B cell (primary cell): ENCODE data around the gene CDC42. TPM values are rescaled to one million over a fixed set of nuclear protein-coding genes. Genes with fewer than 3 reads are reported as not detected.

Source experiments
- ATAC-seq: fragments of 200-7000 bp; cut with Tn5 transposase; one replicate; pipeline ENCODE4 v1.10.0; 2021; ENCODE audit warnings: low read depth, mild to moderate bottlenecking, moderate number of reproducible peaks, moderate library complexity
- CTCF ChIA-PET: fragments of 350-600 bp; sonication (Branson Sonifier 250); formaldehyde crosslinking; loops from one replicate; lab custom pipeline; 2021; ENCODE audit warnings: antibody characterized with exemption, inconsistent platforms; lab: Charles Lee
- POLR2A ChIA-PET: fragments of 350-600 bp; sonication (Branson Sonifier 250); formaldehyde crosslinking; loops from one replicate; lab custom pipeline; 2021; ENCODE audit warnings: antibody characterized with exemption; lab: Charles Lee
- DNase-seq: peaks from one replicate; pipeline ENCODE4 v3.0.0; 2013
- H2AFZ ChIP-seq: 2 replicates; pipeline ENCODE4 v1.6.1; 2012; ENCODE audit warnings: mild to moderate bottlenecking, low read depth, low read length; ENCODE audit not compliant: insufficient read depth, poor library complexity, severe bottlenecking
- H3K27ac ChIP-seq, 2 donors: 1 replicate in 1 of 2; 2 replicates in 1 of 2; pipeline ENCODE4 v1.5.1; 2012 to 2013; ENCODE audit warnings: low read length in 2 of 2, mild to moderate bottlenecking in 2 of 2, moderate library complexity in 1 of 2
- H3K27me3 ChIP-seq, 4 experiments: fragments of 200-600 bp in 1 of 4; sonication (generic) in 1 of 4; replicated peaks in 1 of 4; 1 replicate in 2 of 4; 2 replicates in 2 of 4; pipeline versions ENCODE4 v1.6.1 to v1.7.0; 2013 to 2016; ENCODE audit warnings: low read length in 3 of 4, mild to moderate bottlenecking in 2 of 4, mixed read lengths in 1 of 4, moderate library complexity in 1 of 4; ENCODE audit not compliant: insufficient read depth in 4 of 4, control insufficient read depth in 3 of 4; ENCODE audit errors: control extremely low read depth in 1 of 4
- H3K36me3 ChIP-seq, 2 experiments: replicated peaks in 1 of 2; 1 replicate in 1 of 2; 2 replicates in 1 of 2; pipeline versions ENCODE4 v1.6.1 to v1.7.1; 2013; ENCODE audit warnings: low read length in 1 of 2; ENCODE audit not compliant: insufficient read depth in 2 of 2, control insufficient read depth in 1 of 2; ENCODE audit errors: control extremely low read depth in 1 of 2, extremely low read depth in 1 of 2
- H3K4me1 ChIP-seq, 2 donors: fragments of 200-600 bp in 1 of 2; sonication (generic) in 1 of 2; 1 replicate in 1 of 2; 2 replicates in 1 of 2; pipeline versions ENCODE4 v1.5.1 to v1.6.1; 2013 to 2017; ENCODE audit warnings: low read length in 2 of 2; ENCODE audit not compliant: control insufficient read depth in 2 of 2, insufficient read depth in 2 of 2
- H3K4me2 ChIP-seq: replicated peaks from 2 replicates; pipeline ENCODE3; 2012; ENCODE audit warnings: mild to moderate bottlenecking, low read depth, low read length; ENCODE audit not compliant: poor library complexity, severe bottlenecking
- H3K4me3 ChIP-seq, 5 experiments: fragments of 200-600 bp in 1 of 5; sonication (generic) in 1 of 5; 1 replicate in 3 of 5; 2 replicates in 2 of 5; pipeline versions ENCODE4 v1.5.1 to v1.7.0; 2011 to 2016; ENCODE audit warnings: low read length in 4 of 5, mild to moderate bottlenecking in 4 of 5, low read depth in 2 of 5, control low read depth in 1 of 5, moderate library complexity in 1 of 5; ENCODE audit not compliant: insufficient read depth in 1 of 5; ENCODE audit errors: control extremely low read depth in 1 of 5, extremely low read depth in 1 of 5
- H3K79me2 ChIP-seq: fragments of 200-600 bp; sonication (generic); one replicate; pipeline ENCODE4 v1.6.0; 2016; ENCODE audit warnings: low read length; ENCODE audit not compliant: control insufficient read depth, insufficient read depth
- H3K9ac ChIP-seq: fragments of 200-600 bp; sonication (generic); 2 replicates; pipeline ENCODE4 v1.6.1; 2017; ENCODE audit warnings: mild to moderate bottlenecking, low read length, moderate library complexity
- H3K9me3 ChIP-seq, 3 donors: one replicate each; pipeline versions ENCODE4 v1.6.1 to v1.7.1; 2013; ENCODE audit warnings: low read length in 2 of 3; ENCODE audit not compliant: control insufficient read depth in 2 of 3, insufficient read depth in 1 of 3; ENCODE audit errors: control extremely low read depth in 1 of 3
- H4K20me1 ChIP-seq: 2 replicates; pipeline ENCODE4 v1.6.0; 2012; ENCODE audit warnings: mild to moderate bottlenecking, low read length; ENCODE audit not compliant: insufficient read depth, control insufficient read depth, poor library complexity, severe bottlenecking
- H3K27ac Mint-ChIP-seq: one replicate; pipeline ENCODE4 v1.8.0; 2021; ENCODE audit warnings: mixed read lengths
- H3K27me3 Mint-ChIP-seq: one replicate; pipeline ENCODE4 v1.8.0; 2021; ENCODE audit warnings: mixed read lengths
- H3K4me1 Mint-ChIP-seq: one replicate; pipeline ENCODE4 v1.8.0; 2021; ENCODE audit warnings: mixed read lengths
- H3K4me3 Mint-ChIP-seq: one replicate; pipeline ENCODE4 v1.8.0; 2021; ENCODE audit warnings: mixed read lengths
- H3K9me3 Mint-ChIP-seq: one replicate; pipeline ENCODE4 v1.8.0; 2022; ENCODE audit warnings: mixed read lengths; ENCODE audit not compliant: insufficient read depth
- EZH2 ChIP-seq: IDR thresholded peaks from 2 replicates; pipeline ENCODE4 v1.6.1; 2012; ENCODE audit warnings: borderline replicate concordance, low read depth, mild to moderate bottlenecking, moderate library complexity, low read length; ENCODE audit not compliant: insufficient read depth, poor library complexity, severe bottlenecking
- WGBS: methylation state at CpG from one replicate; pipeline ENCODE4 v1.1.5; 2013; ENCODE audit warnings: missing lambda C conversion rate; ENCODE audit not compliant: insufficient coverage; 5-methylcytosine and 5-hydroxymethylcytosine counted together
- intact Hi-C: fragments of 100-400 bp; cut with micrococcal nuclease; formaldehyde crosslinking; loops from one replicate; pipeline ENCODE4 v1.10.0; 2022
- polyA plus RNA-seq: library from polyadenylated mRNA; depleted of rRNA; stranded (reverse); fragments of >200 nt; gene quantifications from 2 replicates; pipeline ENCODE4 v1.2.3, GENCODE V29; 2012
- total RNA-seq, 2 donors: library from RNA; stranded (reverse); fragments of 120-200 nt in 1 of 2; gene quantifications; 1 replicate in 1 of 2; 2 replicates in 1 of 2; pipeline versions ENCODE4 v1.2.3 to v1.2.4, GENCODE V29; 2013 to 2022
- TF ChIP-seq, protein P1 (sequence below): fragments of 200-600 bp; IDR thresholded peaks from one replicate; pipeline ENCODE4 v1.8.0; 2022; ENCODE audit warnings: antibody characterized with exemption, mild to moderate bottlenecking

Gene CDC42
- total and polyA plus RNA-seq, 2 donors (not counting 1 experiment from before 2014, with no cell fraction given): 111 to 202 TPM

DNA sequence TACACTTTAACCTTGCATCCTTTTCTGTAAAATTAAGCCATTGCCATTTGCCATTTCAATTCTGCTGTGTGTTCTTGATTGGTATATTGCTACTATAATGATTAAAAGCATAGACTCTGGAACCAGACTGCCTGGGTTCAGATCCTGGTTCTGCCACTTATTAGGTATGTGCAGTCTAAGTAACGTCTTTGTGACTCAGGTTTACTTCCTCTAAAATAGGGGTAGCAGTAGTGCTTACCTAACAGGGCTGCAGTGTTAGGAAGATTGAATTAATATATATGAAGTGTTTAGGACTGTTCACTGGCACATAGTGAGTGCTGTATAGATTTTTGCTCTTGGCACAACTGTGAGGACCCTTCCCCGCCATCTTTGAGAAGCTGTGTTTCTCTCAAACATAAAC is 4.4 kb downstream of the CDC42 start:
- Mint-ChIP-seq H3K27ac (no peak overlapping the region), H3K27me3 (no peaks in the 10 kb centered on the region), H3K4me1 (peaks cover 66% of the 10 kb centered on the region), H3K9me3 (no peaks in the 10 kb centered on the region), H3K4me3 (peak overlapping the region; percentile 68)
- Histone ChIP-seq H3K9ac (peak overlapping the region; percentile 1), H3K9me3 (no peaks in the 10 kb centered on the region), H2AFZ (no peak overlapping the region), H3K27ac (peak overlapping the region in 1 of 2 donors; percentile 15), H4K20me1 (peaks cover 82% of the 10 kb centered on the region), H3K4me1 (peaks cover 66 to 67% of the 10 kb centered on the region in 2 donors), H3K27me3 (no peaks in the 10 kb centered on the region), H3K4me2 (peak overlapping the region; percentile 39), H3K79me2 (peaks cover 92% of the 10 kb centered on the region), H3K36me3 (peaks cover 5 to 31% of the 10 kb centered on the region in 2 experiments), H3K4me3 (peak overlapping the region in 1 of 5 experiments; percentile 3)
- DNase-seq (peak; percentile 44), ATAC-seq (no peak)
- ChIA-PET POLR2A (no interaction called here), CTCF (interaction anchor here (1.3 to 9.3 kb wide), 3 partner anchors 17 to 43 kb away, joined by 3 to 89 read pairs (median 5); no protein-coding TSS in a partner anchor)
- intact Hi-C loops: loop anchor here (2.0 kb wide), 1 partner anchor 18 kb away; no protein-coding TSS in a partner anchor
- TF ChIP-seq EZH2: no peak
- TF ChIP-seq, protein P1, sequence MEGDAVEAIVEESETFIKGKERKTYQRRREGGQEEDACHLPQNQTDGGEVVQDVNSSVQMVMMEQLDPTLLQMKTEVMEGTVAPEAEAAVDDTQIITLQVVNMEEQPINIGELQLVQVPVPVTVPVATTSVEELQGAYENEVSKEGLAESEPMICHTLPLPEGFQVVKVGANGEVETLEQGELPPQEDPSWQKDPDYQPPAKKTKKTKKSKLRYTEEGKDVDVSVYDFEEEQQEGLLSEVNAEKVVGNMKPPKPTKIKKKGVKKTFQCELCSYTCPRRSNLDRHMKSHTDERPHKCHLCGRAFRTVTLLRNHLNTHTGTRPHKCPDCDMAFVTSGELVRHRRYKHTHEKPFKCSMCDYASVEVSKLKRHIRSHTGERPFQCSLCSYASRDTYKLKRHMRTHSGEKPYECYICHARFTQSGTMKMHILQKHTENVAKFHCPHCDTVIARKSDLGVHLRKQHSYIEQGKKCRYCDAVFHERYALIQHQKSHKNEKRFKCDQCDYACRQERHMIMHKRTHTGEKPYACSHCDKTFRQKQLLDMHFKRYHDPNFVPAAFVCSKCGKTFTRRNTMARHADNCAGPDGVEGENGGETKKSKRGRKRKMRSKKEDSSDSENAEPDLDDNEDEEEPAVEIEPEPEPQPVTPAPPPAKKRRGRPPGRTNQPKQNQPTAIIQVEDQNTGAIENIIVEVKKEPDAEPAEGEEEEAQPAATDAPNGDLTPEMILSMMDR: no peak
- 0% methylated on average over 1 of the region's 2 CpGs for WGBS

DNA sequence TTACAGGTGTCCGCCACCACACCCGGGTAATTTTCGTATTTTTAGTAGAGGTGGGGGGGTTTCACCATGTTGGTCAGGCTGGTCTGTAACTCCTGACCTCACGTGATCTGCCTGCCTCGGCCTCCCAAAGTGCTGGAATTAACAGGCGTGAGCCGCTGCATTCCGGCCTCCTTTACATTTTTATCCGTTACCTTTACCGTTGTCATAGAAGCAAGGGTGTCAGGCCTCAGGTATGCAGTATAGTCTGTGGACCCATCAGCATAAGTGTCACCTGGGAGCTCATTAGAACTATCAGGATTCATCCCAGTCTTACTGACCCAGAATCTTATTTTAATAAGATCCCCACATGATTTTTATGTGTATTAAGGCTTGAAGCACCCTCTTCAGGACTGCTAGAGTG is 5.4 kb downstream of the CDC42 start:
- H3K4me3 Mint-ChIP-seq: no peak overlapping the region

More for the DNA sequence above, 5.4 kb downstream of the CDC42 start:
- WGBS: 90% methylated on average over 10 of the region's 10 CpGs
- H3K9me3 Mint-ChIP-seq: no peaks in the 10 kb centered on the region
- H3K9ac ChIP-seq: no peak overlapping the region
- ATAC-seq (no peak), DNase-seq (no peak)
- no peak overlapping the region for H2AFZ ChIP-seq
- H3K27ac ChIP-seq: no peak overlapping the region
- H3K79me2 ChIP-seq: peaks cover 95% of the 10 kb centered on the region
- peaks cover 5 to 31% of the 10 kb centered on the region in 2 experiments for H3K36me3 ChIP-seq
- H3K9me3 ChIP-seq: no peaks in the 10 kb centered on the region
- TF ChIP-seq EZH2: no peak
- TF ChIP-seq, protein P1: no peak
- ChIA-PET POLR2A (no interaction called here), CTCF (interaction anchor here (9.3 kb wide), 1 partner anchor 35 kb away, joined by 89 read pairs; no protein-coding TSS in a partner anchor)
- no peaks in the 10 kb centered on the region for H3K27me3 Mint-ChIP-seq
- H3K4me3 ChIP-seq: no peak overlapping the region
- H3K4me1 Mint-ChIP-seq: peaks cover 70% of the 10 kb centered on the region
- peaks cover 71 to 72% of the 10 kb centered on the region in 2 donors for H3K4me1 ChIP-seq
- H3K4me2 ChIP-seq: no peak overlapping the region
- intact Hi-C loops: loop anchor here (2.0 kb wide), 1 partner anchor 17 kb away; no protein-coding TSS in a partner anchor
- H4K20me1 ChIP-seq: peaks cover 90% of the 10 kb centered on the region
- H3K27me3 ChIP-seq: no peaks in the 10 kb centered on the region
- H3K27ac Mint-ChIP-seq: no peak overlapping the region
